Measurements from ENCODE around the gene COL4A2. TPM values are rescaled to one million over a fixed set of nuclear protein-coding genes. Genes with fewer than 3 reads are reported as not detected.
"Not testable (repeated sequence)": the region's sequence is repeated elsewhere in the genome, so short reads cannot be mapped to it uniquely, and the experiment has no call there.

Gene COL4A2
- total RNA-seq, 1 donor from 2014 or later, result 511 TPM

DNA sequence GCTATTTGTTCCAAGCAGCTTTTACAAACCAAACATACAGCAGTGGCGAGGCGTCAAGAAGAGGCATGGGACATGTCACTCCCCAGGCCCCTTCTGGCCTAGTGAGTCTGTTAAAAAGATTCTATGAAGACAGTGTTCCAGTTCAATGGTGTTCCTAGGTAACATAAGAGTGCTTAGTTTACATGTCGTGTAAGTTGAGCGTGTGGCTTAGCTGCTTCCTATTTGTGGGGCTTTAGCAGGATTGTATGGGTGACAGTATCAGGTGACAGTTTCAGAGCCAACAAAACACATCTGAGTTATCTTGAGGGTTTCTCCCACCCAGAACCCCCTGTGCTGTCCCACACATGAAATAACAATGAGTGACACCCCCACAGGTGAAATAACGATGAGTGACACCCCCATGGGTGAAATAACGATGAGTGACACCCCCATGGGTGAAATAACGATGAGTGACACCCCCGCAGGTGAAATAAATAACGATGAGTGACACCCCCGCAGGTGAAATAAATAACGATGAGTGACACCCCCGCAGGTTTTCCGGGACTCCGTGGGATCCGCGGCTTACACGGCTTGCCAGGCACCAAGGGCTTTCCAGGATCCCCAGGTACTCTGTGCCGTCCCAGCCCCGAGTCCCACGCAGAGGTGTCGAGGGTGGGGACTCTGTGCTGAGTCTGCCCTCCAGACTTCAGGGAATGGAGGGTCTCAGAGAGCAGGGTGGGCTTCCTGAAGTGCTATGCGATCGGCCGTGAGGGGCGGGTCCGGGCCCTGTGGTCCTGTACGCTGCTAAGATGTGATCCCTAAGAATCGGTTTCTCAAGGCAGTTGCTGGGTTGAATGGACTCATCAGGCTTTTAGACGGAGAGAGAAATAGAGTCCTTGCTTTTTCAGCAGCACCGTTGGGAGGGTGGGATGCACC lies 185.9 kb downstream of the COL4A2 start:
- no peak overlapping the region for H3K4me3 ChIP-seq (ENCODE audit: low read length in 3 of 3)
- H3K27me3 ChIP-seq (ENCODE audit: control insufficient read depth in 3 of 3, insufficient read depth in 3 of 3, low read length in 3 of 3), result no peaks in the 10 kb centered on the region
- H3K27ac ChIP-seq (ENCODE audit: low read depth, low read length), result no peak overlapping the region
- no peaks in the 10 kb centered on the region for H3K9me3 ChIP-seq (ENCODE audit: control insufficient read depth in 3 of 3, low read length in 3 of 3)
- H3K9ac ChIP-seq (ENCODE audit: low read depth in 1 of 3, low read length in 3 of 3), result no peak overlapping the region
- H3K36me3 ChIP-seq (ENCODE audit: control insufficient read depth in 3 of 3, insufficient read depth in 3 of 3, low read length in 3 of 3), result peaks cover 21 to 50% (median 47%) of the 10 kb centered on the region in 3 donors
- H3K4me1 ChIP-seq (ENCODE audit: control insufficient read depth in 3 of 3, insufficient read depth in 3 of 3, low read length in 3 of 3), result peaks cover 0 to 5% (median 1%) of the 10 kb centered on the region in 3 donors

DNA sequence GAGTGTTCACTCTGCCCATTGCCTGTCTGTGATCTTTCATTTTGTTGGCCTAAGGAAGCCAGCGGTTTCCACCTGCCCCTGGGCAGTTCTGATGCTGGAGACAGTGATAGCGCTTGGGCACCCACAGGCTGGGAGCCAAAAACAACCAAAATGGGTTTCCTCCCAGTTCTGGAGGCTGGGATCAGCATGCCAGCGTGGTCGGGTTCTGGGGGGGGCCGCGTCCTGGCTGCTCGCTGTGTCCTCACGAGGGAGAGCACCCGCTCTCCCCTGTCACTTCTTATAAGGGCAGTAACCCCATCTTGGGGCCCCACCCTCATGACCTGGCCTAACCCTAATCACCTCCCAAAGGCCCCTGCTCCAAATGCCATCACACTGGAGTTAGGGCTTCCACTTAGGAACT lies 186.5 kb downstream of the COL4A2 start:
- H3K9me3 ChIP-seq (ENCODE audit: control insufficient read depth in 3 of 3, low read length in 3 of 3), result no peaks in the 10 kb centered on the region
- no peaks in the 10 kb centered on the region for H3K27me3 ChIP-seq (ENCODE audit: control insufficient read depth in 3 of 3, insufficient read depth in 3 of 3, low read length in 3 of 3)
- peaks cover 21 to 52% (median 46%) of the 10 kb centered on the region in 3 donors for H3K36me3 ChIP-seq (ENCODE audit: control insufficient read depth in 3 of 3, insufficient read depth in 3 of 3, low read length in 3 of 3)
- no peak overlapping the region for H3K9ac ChIP-seq (ENCODE audit: low read depth in 1 of 3, low read length in 3 of 3)
- no peak overlapping the region for H3K27ac ChIP-seq (ENCODE audit: low read depth, low read length)
- H3K4me3 ChIP-seq (ENCODE audit: low read length in 3 of 3), result no peak overlapping the region
- H3K4me1 ChIP-seq (ENCODE audit: control insufficient read depth in 3 of 3, insufficient read depth in 3 of 3, low read length in 3 of 3), result peaks cover 4 to 12% (median 8%) of the 10 kb centered on the region in 3 donors

DNA sequence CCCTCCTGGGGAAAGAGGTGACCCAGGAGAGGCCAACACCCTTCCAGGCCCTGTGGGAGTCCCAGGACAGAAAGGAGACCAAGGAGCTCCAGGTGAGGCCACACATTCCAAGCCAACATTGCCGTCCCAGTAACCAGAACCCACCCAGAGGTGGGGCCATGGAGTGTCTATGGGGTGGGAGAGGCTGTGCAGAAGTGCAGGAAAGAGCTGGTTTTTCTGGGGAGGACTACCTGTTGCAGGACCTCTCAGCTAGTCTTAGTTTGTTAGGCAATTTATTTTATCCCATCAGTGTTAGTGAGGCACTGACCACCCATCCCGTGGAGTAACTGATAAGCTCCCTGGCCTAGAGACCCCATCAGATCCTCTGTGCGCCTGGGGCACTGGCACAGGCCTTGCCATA lies 188.3 kb downstream of the COL4A2 start:
- Histone ChIP-seq H3K27ac (ENCODE audit: low read depth, low read length) (no peak overlapping the region), H3K9ac (ENCODE audit: low read depth in 1 of 3, low read length in 3 of 3) (no peak overlapping the region), H3K27me3 (ENCODE audit: control insufficient read depth in 3 of 3, insufficient read depth in 3 of 3, low read length in 3 of 3) (no peaks in the 10 kb centered on the region), H3K9me3 (ENCODE audit: control insufficient read depth in 3 of 3, low read length in 3 of 3) (no peaks in the 10 kb centered on the region), H3K4me3 (ENCODE audit: low read length in 3 of 3) (no peak overlapping the region), H3K4me1 (ENCODE audit: control insufficient read depth in 3 of 3, insufficient read depth in 3 of 3, low read length in 3 of 3) (peaks cover 4 to 16% (median 11%) of the 10 kb centered on the region in 3 donors), H3K36me3 (ENCODE audit: control insufficient read depth in 3 of 3, insufficient read depth in 3 of 3, low read length in 3 of 3) (peaks cover 21 to 47% (median 47%) of the 10 kb centered on the region in 3 donors)

DNA sequence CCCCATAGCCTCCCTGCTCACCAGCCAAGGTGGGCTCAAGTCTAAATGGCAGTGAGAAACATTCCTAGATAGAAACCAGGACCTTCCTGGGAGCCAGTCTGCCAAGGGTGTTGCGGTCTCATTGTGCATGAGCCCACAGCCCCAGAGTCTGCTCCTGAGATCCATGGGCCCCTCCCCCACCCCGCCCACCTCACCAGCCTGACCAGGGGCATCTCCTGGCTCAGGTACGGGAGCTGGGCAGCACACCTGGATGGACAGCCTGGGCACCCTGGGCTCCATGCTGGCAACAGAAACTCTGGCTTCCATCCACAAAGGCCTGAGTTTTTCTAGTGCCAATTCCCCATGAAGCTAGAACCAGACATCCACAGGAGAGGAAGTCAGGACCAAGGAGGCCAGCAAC lies 188.8 kb downstream of the COL4A2 start:
- Histone ChIP-seq H3K4me1 (ENCODE audit: control insufficient read depth in 3 of 3, insufficient read depth in 3 of 3, low read length in 3 of 3) (peaks cover 4 to 16% (median 11%) of the 10 kb centered on the region in 3 donors), H3K36me3 (ENCODE audit: control insufficient read depth in 3 of 3, insufficient read depth in 3 of 3, low read length in 3 of 3) (peaks cover 21 to 48% (median 48%) of the 10 kb centered on the region in 3 donors), H3K27me3 (ENCODE audit: control insufficient read depth in 3 of 3, insufficient read depth in 3 of 3, low read length in 3 of 3) (no peaks in the 10 kb centered on the region), H3K9ac (ENCODE audit: low read depth in 1 of 3, low read length in 3 of 3) (no peak overlapping the region), H3K4me3 (ENCODE audit: low read length in 3 of 3) (no peak overlapping the region), H3K9me3 (ENCODE audit: control insufficient read depth in 3 of 3, low read length in 3 of 3) (peaks cover 0 to 4% (median 0%) of the 10 kb centered on the region in 3 donors), H3K27ac (ENCODE audit: low read depth, low read length) (no peak overlapping the region)

DNA sequence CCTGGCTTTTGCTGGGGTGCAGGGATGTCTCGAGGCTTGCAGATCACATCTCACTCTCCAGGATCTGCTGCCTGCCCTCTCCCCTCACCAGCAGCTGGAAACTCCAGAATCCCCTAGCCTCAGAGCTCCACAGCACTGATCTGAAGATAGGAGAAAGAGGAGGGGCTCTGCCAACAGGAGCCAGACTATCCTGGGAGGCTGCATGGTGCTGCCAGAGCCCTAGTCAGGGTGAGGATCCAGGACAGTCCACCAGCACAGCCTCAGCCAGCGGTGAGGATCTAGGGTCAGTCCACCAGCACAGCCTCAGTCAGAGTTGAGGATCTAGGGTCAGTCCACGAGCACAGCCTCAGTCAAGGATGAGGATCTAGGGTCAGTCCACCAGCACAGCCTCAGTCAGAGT lies 189.2 kb downstream of the COL4A2 start:
- Histone ChIP-seq H3K27me3 (ENCODE audit: control insufficient read depth in 3 of 3, insufficient read depth in 3 of 3, low read length in 3 of 3) (no peaks in the 10 kb centered on the region), H3K36me3 (ENCODE audit: control insufficient read depth in 3 of 3, insufficient read depth in 3 of 3, low read length in 3 of 3) (peaks cover 20 to 48% (median 47%) of the 10 kb centered on the region in 3 donors), H3K9me3 (ENCODE audit: control insufficient read depth in 3 of 3, low read length in 3 of 3) (peaks cover 0 to 4% (median 0%) of the 10 kb centered on the region in 3 donors), H3K4me1 (ENCODE audit: control insufficient read depth in 3 of 3, insufficient read depth in 3 of 3, low read length in 3 of 3) (peaks cover 4 to 16% (median 11%) of the 10 kb centered on the region in 3 donors), H3K4me3 (ENCODE audit: low read length in 3 of 3) (no peak overlapping the region), H3K27ac (ENCODE audit: low read depth, low read length) (no peak overlapping the region), H3K9ac (ENCODE audit: low read depth in 1 of 3, low read length in 3 of 3) (no peak overlapping the region)

DNA sequence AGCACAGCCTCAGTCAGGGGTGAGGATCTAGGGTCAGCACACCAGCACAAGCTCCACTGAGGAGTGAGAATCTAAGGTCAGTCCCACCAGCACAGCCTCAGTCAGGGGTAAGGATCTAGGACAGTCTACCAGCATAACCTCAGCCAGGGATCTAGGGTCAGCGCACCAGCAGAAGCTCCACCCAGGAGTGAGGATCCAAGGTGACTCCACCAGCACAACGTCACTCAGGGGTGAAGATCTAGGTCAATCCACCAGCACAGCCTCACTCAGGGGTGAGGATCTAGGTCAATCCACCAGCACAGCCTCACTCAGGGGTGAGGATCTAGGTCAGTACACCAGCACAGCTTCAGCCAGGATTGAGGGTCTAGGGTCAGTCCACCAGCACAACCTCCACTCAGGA lies 189.9 kb downstream of the COL4A2 start:
- peaks cover 0 to 4% (median 0%) of the 10 kb centered on the region in 3 donors for H3K9me3 ChIP-seq (ENCODE audit: control insufficient read depth in 3 of 3, low read length in 3 of 3)
- peaks cover 4 to 16% (median 11%) of the 10 kb centered on the region in 3 donors for H3K4me1 ChIP-seq (ENCODE audit: control insufficient read depth in 3 of 3, insufficient read depth in 3 of 3, low read length in 3 of 3)
- H3K36me3 ChIP-seq (ENCODE audit: control insufficient read depth in 3 of 3, insufficient read depth in 3 of 3, low read length in 3 of 3), result peaks cover 12 to 50% (median 45%) of the 10 kb centered on the region in 3 donors
- H3K27ac ChIP-seq (ENCODE audit: low read depth, low read length), result no peak overlapping the region
- H3K4me3 ChIP-seq (ENCODE audit: low read length in 3 of 3), result no peak overlapping the region
- no peak overlapping the region for H3K9ac ChIP-seq (ENCODE audit: low read depth in 1 of 3, low read length in 3 of 3)
- H3K27me3 ChIP-seq (ENCODE audit: control insufficient read depth in 3 of 3, insufficient read depth in 3 of 3, low read length in 3 of 3), result no peaks in the 10 kb centered on the region

DNA sequence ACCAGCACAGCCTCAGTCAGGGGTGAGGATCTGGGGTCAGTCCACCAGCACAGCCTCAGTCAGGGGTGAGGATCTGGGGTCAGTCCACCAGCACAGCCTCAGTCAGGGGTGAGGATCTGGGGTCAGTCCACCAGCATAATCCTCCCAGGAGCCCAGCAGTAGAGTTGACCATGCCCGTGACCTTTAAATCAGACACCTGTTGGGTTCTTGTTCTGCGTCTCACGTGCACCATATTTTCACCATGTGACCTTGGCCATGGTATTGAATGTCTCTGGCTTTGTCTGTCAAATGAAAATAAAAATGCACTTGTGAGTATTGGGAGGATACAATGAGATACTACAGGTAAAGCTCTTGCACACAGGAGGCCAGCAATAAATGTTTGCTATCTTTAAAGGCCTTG lies 190.8 kb downstream of the COL4A2 start:
- H3K9ac ChIP-seq (ENCODE audit: low read depth in 1 of 3, low read length in 3 of 3); H3K27me3 ChIP-seq (ENCODE audit: control insufficient read depth in 3 of 3, insufficient read depth in 3 of 3, low read length in 3 of 3); H3K9me3 ChIP-seq (ENCODE audit: control insufficient read depth in 3 of 3, low read length in 3 of 3): not testable (repeated sequence)
- H3K27ac ChIP-seq (ENCODE audit: low read depth, low read length), result peak overlapping the region; percentile 61
- peaks cover 8 to 47% (median 46%) of the 10 kb centered on the region in 3 donors for H3K36me3 ChIP-seq (ENCODE audit: control insufficient read depth in 3 of 3, insufficient read depth in 3 of 3, low read length in 3 of 3)
- H3K4me1 ChIP-seq (ENCODE audit: control insufficient read depth in 3 of 3, insufficient read depth in 3 of 3, low read length in 3 of 3), result peaks cover 4 to 16% (median 11%) of the 10 kb centered on the region in 3 donors
- peak overlapping the region in 1 of 3 donors; percentile 46 for H3K4me3 ChIP-seq (ENCODE audit: low read length in 3 of 3)

DNA sequence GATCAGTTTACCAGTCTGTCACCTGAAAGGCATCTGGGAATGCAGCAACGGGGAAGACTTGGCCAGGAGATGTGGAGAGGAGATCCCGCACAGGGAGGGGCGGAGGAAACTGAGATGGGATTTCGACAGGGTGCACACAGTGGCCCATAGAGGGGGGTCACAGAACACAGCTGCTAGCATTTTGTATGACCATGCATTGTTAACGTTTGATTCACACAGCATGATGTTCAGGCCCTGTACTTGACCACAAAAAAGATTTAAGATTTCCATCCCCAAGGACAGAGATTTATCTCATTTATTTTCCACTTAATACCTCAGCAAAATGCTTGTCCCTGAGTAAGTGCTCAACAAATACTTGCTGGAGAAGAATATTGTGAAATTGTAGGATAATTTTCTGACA lies 191.2 kb downstream of the COL4A2 start:
- no peak overlapping the region for H3K9ac ChIP-seq (ENCODE audit: low read depth in 1 of 3, low read length in 3 of 3)
- H3K4me3 ChIP-seq (ENCODE audit: low read length in 3 of 3), result peak overlapping the region in 1 of 3 donors; percentile 46
- peaks cover 8 to 51% (median 43%) of the 10 kb centered on the region in 3 donors for H3K36me3 ChIP-seq (ENCODE audit: control insufficient read depth in 3 of 3, insufficient read depth in 3 of 3, low read length in 3 of 3)
- peaks cover 0 to 4% (median 0%) of the 10 kb centered on the region in 3 donors for H3K9me3 ChIP-seq (ENCODE audit: control insufficient read depth in 3 of 3, low read length in 3 of 3)
- H3K27me3 ChIP-seq (ENCODE audit: control insufficient read depth in 3 of 3, insufficient read depth in 3 of 3, low read length in 3 of 3), result no peaks in the 10 kb centered on the region
- peaks cover 4 to 16% (median 15%) of the 10 kb centered on the region in 3 donors for H3K4me1 ChIP-seq (ENCODE audit: control insufficient read depth in 3 of 3, insufficient read depth in 3 of 3, low read length in 3 of 3)
- H3K27ac ChIP-seq (ENCODE audit: low read depth, low read length), result peak overlapping the region; percentile 61

DNA sequence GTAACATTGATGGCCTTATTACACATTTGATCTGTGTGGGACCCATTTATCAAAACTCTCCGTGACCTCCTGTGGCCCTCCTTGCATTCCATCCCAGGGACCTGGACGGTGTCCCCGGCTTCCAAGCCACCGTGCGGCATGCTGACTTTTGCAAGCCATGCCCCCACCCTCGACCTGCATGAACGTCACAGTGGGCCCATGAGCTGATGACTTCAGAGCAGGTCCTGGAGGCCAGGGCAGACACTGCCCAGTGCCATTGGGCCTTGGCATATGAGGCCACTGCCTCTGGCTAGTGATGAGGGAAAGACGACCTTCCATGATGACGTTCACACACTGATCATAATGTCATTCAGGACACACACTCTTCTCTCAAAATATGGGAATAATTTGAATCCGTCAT lies 191.7 kb downstream of the COL4A2 start:
- Histone ChIP-seq H3K4me1 (ENCODE audit: control insufficient read depth in 3 of 3, insufficient read depth in 3 of 3, low read length in 3 of 3) (peaks cover 4 to 18% (median 16%) of the 10 kb centered on the region in 3 donors), H3K27me3 (ENCODE audit: control insufficient read depth in 3 of 3, insufficient read depth in 3 of 3, low read length in 3 of 3) (no peaks in the 10 kb centered on the region), H3K9me3 (ENCODE audit: control insufficient read depth in 3 of 3, low read length in 3 of 3) (peaks cover 0 to 4% (median 0%) of the 10 kb centered on the region in 3 donors), H3K4me3 (ENCODE audit: low read length in 3 of 3) (no peak overlapping the region), H3K36me3 (ENCODE audit: control insufficient read depth in 3 of 3, insufficient read depth in 3 of 3, low read length in 3 of 3) (peaks cover 8 to 51% (median 43%) of the 10 kb centered on the region in 3 donors), H3K9ac (ENCODE audit: low read depth in 1 of 3, low read length in 3 of 3) (no peak overlapping the region), H3K27ac (ENCODE audit: low read depth, low read length) (peak overlapping the region; percentile 61)

Measured in skeletal muscle tissue (tissue), 4 donors.